CD4-positive, alpha-beta T cell treated with Interleukin-4 for 4 hours (primary cell): ENCODE results near the gene MPI.

Source experiments
- DNase-seq: peaks from one replicate; pipeline ENCODE4 v3.0.0-alpha.2; 2020

Gene MPI

GRCh38 chr15:74889883-74890664 is at the start of gene MPI:
Gene MPI (plus strand): TSS chr15:74890042. CDS start chr15:74890074, 32 bp downstream.
- peak; percentile 80 for DNase-seq

- DNase-seq, result no peak
Measured at GRCh38 chr15:74840851-74841775, 48.7 kb upstream of the MPI start.

GRCh38 chr15:74841891-74842373 is 47.9 kb upstream of the MPI start:
- DNase-seq, result no peak

- DNase-seq, result peak; percentile 87
Measured at GRCh38 chr15:74842581-74843444, 47.0 kb upstream of the MPI start, which contains the start of gene ULK3. Gene ULK3 (minus strand): TSS chr15:74843156. CDS start chr15:74843105, 51 bp downstream.

GRCh38 chr15:74843445-74843828 is 46.4 kb upstream of the MPI start:
- DNase-seq, result no peak

GRCh38 chr15:74843891-74844299 is 45.9 kb upstream of the MPI start:
- DNase-seq, result no peak

GRCh38 chr15:74844319-74845207 is 45.3 kb upstream of the MPI start:
- no peak for DNase-seq

- peak; percentile 64 for DNase-seq
Measured at GRCh38 chr15:74845208-74845568, 44.7 kb upstream of the MPI start.

- DNase-seq, result no peak
Measured at GRCh38 chr15:74845581-74845980, 44.3 kb upstream of the MPI start.

- DNase-seq, result no peak
Measured at GRCh38 chr15:74847432-74847831, 42.4 kb upstream of the MPI start.

GRCh38 chr15:74850393-74850792 is 39.4 kb upstream of the MPI start:
- no peak for DNase-seq

GRCh38 chr15:74851960-74852359 is 37.9 kb upstream of the MPI start:
- no peak for DNase-seq

GRCh38 chr15:74854453-74855022 is 35.3 kb upstream of the MPI start:
- no peak for DNase-seq

GRCh38 chr15:74855857-74856256 is 34.0 kb upstream of the MPI start:
- no peak for DNase-seq

- no peak for DNase-seq
Measured at GRCh38 chr15:74856537-74856936, 33.3 kb upstream of the MPI start.

GRCh38 chr15:74857082-74857655 is 32.7 kb upstream of the MPI start:
- DNase-seq, result no peak

GRCh38 chr15:74857671-74858368 is 32.0 kb upstream of the MPI start:
- DNase-seq, result no peak

GRCh38 chr15:74858369-74858740 is 31.5 kb upstream of the MPI start:
- DNase-seq, result no peak

- no peak for DNase-seq
Measured at GRCh38 chr15:74863239-74864056, 26.4 kb upstream of the MPI start.
